HG03196 (cell line): ENCODE measurements around the gene AHCTF1.
"Not testable (repeated sequence)": the region's sequence is repeated elsewhere in the genome, so short reads cannot be mapped to it uniquely, and the experiment has no call there.

Experiments
- ATAC-seq: cut with Tn5 transposase; IDR thresholded peaks from one replicate; pipeline ENCODE4 v1.9.1; 2021; ENCODE audit not compliant: unreplicated experiment

The AHCTF1 gene

GRCh38 chr1:246923900-246924299, 7.8 kb downstream of the AHCTF1 start:
- ATAC-seq: no peak

GRCh38 chr1:246923482-246923881, 8.3 kb downstream of the AHCTF1 start:
- no peak for ATAC-seq

GRCh38 chr1:246921481-246921880, 10.3 kb downstream of the AHCTF1 start:
- ATAC-seq: no peak

GRCh38 chr1:246919902-246920301, 11.8 kb downstream of the AHCTF1 start:
- no peak for ATAC-seq

- not testable (repeated sequence) for ATAC-seq
Observed at GRCh38 chr1:246916026-246916923, 15.5 kb downstream of the AHCTF1 start.

- no peak for ATAC-seq
Observed at GRCh38 chr1:246907472-246907871, 24.3 kb downstream of the AHCTF1 start.

- no peak for ATAC-seq
Observed at GRCh38 chr1:246906833-246907232, 24.9 kb downstream of the AHCTF1 start.

- ATAC-seq: no peak
Observed at GRCh38 chr1:246901874-246902273, 29.9 kb downstream of the AHCTF1 start.

GRCh38 chr1:246897302-246897701, 34.4 kb downstream of the AHCTF1 start:
- ATAC-seq: no peak

- no peak for ATAC-seq
Observed at GRCh38 chr1:246893191-246893939, 38.4 kb downstream of the AHCTF1 start.

- ATAC-seq: no peak
Observed at GRCh38 chr1:246891105-246891504, 40.6 kb downstream of the AHCTF1 start.

GRCh38 chr1:246888522-246888921, 43.2 kb downstream of the AHCTF1 start:
- no peak for ATAC-seq

- ATAC-seq: not testable (repeated sequence)
Observed at GRCh38 chr1:246885389-246885788, 46.4 kb downstream of the AHCTF1 start.

GRCh38 chr1:246878551-246878950, 53.2 kb downstream of the AHCTF1 start:
- ATAC-seq: no peak

- no peak for ATAC-seq
Observed at GRCh38 chr1:246876431-246876830, 55.3 kb downstream of the AHCTF1 start.

- no peak for ATAC-seq
Observed at GRCh38 chr1:246875041-246876026, 56.4 kb downstream of the AHCTF1 start.

GRCh38 chr1:246865921-246866320, 65.8 kb downstream of the AHCTF1 start:
- ATAC-seq: no peak

GRCh38 chr1:246863791-246864190, 68.0 kb downstream of the AHCTF1 start:
- not testable (repeated sequence) for ATAC-seq

- ATAC-seq: no peak
Observed at GRCh38 chr1:246860401-246860800, 71.3 kb downstream of the AHCTF1 start.

GRCh38 chr1:246856371-246856770, 75.4 kb downstream of the AHCTF1 start:
- ATAC-seq: no peak

- not testable (repeated sequence) for ATAC-seq
Observed at GRCh38 chr1:246850640-246851039, 81.1 kb downstream of the AHCTF1 start.
